GM23338 (cell line): ENCODE measurements around the gene IKZF1. TPM values are rescaled to one million over a fixed set of nuclear protein-coding genes. Genes with fewer than 3 reads are reported as not detected.
"Not testable (repeated sequence)": the region's sequence is repeated elsewhere in the genome, so short reads cannot be mapped to it uniquely, and the experiment has no call there.

Experiments used
- ATAC-seq: fragments of 200-7000 bp; cut with Tn5 transposase; 3 replicates; pipeline ENCODE4 v1.9.1; 2020
- DNase-seq: peaks from one replicate; pipeline ENCODE4 v3.0.0-alpha.2; 2015; ENCODE audit warnings: low spot score
- H2AFZ ChIP-seq: fragments of 200-600 bp; sonication (generic); 2 replicates; pipeline ENCODE4 v1.8.0; 2016; ENCODE audit warnings: antibody characterized with exemption, mild to moderate bottlenecking, moderate library complexity
- H3F3A ChIP-seq: fragments of 200-600 bp; sonication (generic); replicated peaks from 2 replicates; pipeline ENCODE4 v1.8.0; 2017; ENCODE audit warnings: antibody characterized with exemption, mixed run types, low read depth
- H3K27ac ChIP-seq: fragments of 200-600 bp; sonication (generic); 2 replicates; pipeline ENCODE4 v1.6.1; 2016; ENCODE audit warnings: low read depth
- H3K27me3 ChIP-seq: fragments of 200-600 bp; sonication (generic); 2 replicates; pipeline ENCODE4 v1.8.0; 2016; ENCODE audit warnings: mild to moderate bottlenecking, mixed run types, moderate library complexity; ENCODE audit not compliant: insufficient read depth
- H3K36me3 ChIP-seq: fragments of 200-600 bp; sonication (generic); 2 replicates; pipeline ENCODE4 v1.8.0; 2016; ENCODE audit warnings: mild to moderate bottlenecking; ENCODE audit not compliant: insufficient read depth
- H3K4me1 ChIP-seq: fragments of 200-600 bp; sonication (generic); 2 replicates; pipeline ENCODE4 v1.8.0; 2016; ENCODE audit warnings: mild to moderate bottlenecking, moderate library complexity; ENCODE audit not compliant: insufficient read depth
- H3K4me2 ChIP-seq: fragments of 200-600 bp; sonication (generic); 2 replicates; pipeline ENCODE4 v1.7.1; 2017; ENCODE audit warnings: mixed run types
- H3K4me3 ChIP-seq: fragments of 200-600 bp; sonication (generic); 2 replicates; pipeline ENCODE4 v1.6.1; 2016; ENCODE audit warnings: mixed run types
- H3K79me2 ChIP-seq: fragments of 200-600 bp; sonication (generic); replicated peaks from 2 replicates; pipeline ENCODE4 v1.8.0; 2017; ENCODE audit warnings: mild to moderate bottlenecking; ENCODE audit not compliant: insufficient read depth
- H3K9me2 ChIP-seq: fragments of 200-600 bp; sonication (generic); 2 replicates; pipeline ENCODE4 v1.8.0; 2017; ENCODE audit not compliant: insufficient read depth
- H4K20me1 ChIP-seq: fragments of 200-600 bp; sonication (generic); replicated peaks from 2 replicates; pipeline ENCODE4 v1.8.0; 2017; ENCODE audit warnings: mild to moderate bottlenecking; ENCODE audit not compliant: insufficient read depth
- H3K27ac Mint-ChIP-seq: 2 replicates; pipeline ENCODE4 v1.8.0; 2020; ENCODE audit warnings: inconsistent platforms, mild to moderate bottlenecking, moderate library complexity, mixed read lengths
- H3K27me3 Mint-ChIP-seq: 3 replicates; pipeline ENCODE4 v1.8.0; 2022; ENCODE audit warnings: low read depth, mild to moderate bottlenecking, moderate library complexity, mixed read lengths, inconsistent platforms; ENCODE audit not compliant: insufficient read depth, poor library complexity
- H3K36me3 Mint-ChIP-seq: 3 replicates; pipeline ENCODE4 v1.8.0; 2021; ENCODE audit warnings: low read depth, mild to moderate bottlenecking, inconsistent platforms, moderate library complexity, mixed read lengths
- H3K4me1 Mint-ChIP-seq: 3 replicates; pipeline ENCODE4 v1.8.0; 2020; ENCODE audit warnings: mild to moderate bottlenecking, inconsistent platforms, mixed read lengths
- H3K4me3 Mint-ChIP-seq: 3 replicates; pipeline ENCODE4 v1.8.0; 2021; ENCODE audit warnings: moderate library complexity, mild to moderate bottlenecking, inconsistent platforms, mixed read lengths
- H3K9me3 Mint-ChIP-seq: 3 replicates; pipeline ENCODE4 v1.8.0; 2020; ENCODE audit warnings: moderate library complexity, mild to moderate bottlenecking, inconsistent platforms, mixed read lengths
- CREB1 ChIP-seq: fragments of 250-450 bp; sonication (Bioruptor Pico); IDR thresholded peaks from 2 replicates; pipeline ENCODE4 v1.5.0; 2020; ENCODE audit warnings: low read depth, mild to moderate bottlenecking, moderate library complexity
- ETS1 ChIP-seq: IDR thresholded peaks from 2 replicates; pipeline ENCODE4 v1.6.1; 2016; ENCODE audit warnings: antibody characterized with exemption
- EZH2 ChIP-seq: fragments of 200-600 bp; sonication (generic); IDR thresholded peaks from one replicate; pipeline ENCODE4 v1.8.0; 2017; ENCODE audit warnings: antibody characterized with exemption, mild to moderate bottlenecking, low read depth; ENCODE audit not compliant: unreplicated experiment
- NANOG ChIP-seq: IDR thresholded peaks from 2 replicates; pipeline ENCODE4 v1.6.1; 2016; ENCODE audit warnings: antibody characterized with exemption, borderline replicate concordance
- ZNF114 ChIP-seq: fragments of 250-450 bp; sonication (Bioruptor Pico); IDR thresholded peaks from 2 replicates; pipeline ENCODE4 v1.5.0; 2020; ENCODE audit warnings: mild to moderate bottlenecking, moderate library complexity
- ZNF331 ChIP-seq: fragments of 250-450 bp; sonication (Bioruptor Pico); IDR thresholded peaks from 2 replicates; pipeline ENCODE4 v1.5.0; 2020; ENCODE audit warnings: low read depth, mild to moderate bottlenecking, moderate library complexity
- polyA plus RNA-seq: library from polyadenylated mRNA; unstranded; fragments of >200 nt; fragmentation: Nextera tagmentation; extraction: Ambion mirVana; gene quantifications from 2 replicates; pipeline ENCODE4 v1.2.1, GENCODE V29; 2016
- total RNA-seq: library from RNA; depleted of rRNA; stranded (reverse); fragments of >200 nt; shearing (Covaris generic); gene quantifications from 2 replicates; pipeline ENCODE4 v1.2.3, GENCODE V29; 2014
- TF ChIP-seq, protein P1 (sequence below): IDR thresholded peaks from one replicate; pipeline ENCODE4 v1.6.1; 2018; ENCODE audit warnings: antibody characterized with exemption; ENCODE audit not compliant: unreplicated experiment
- TF ChIP-seq, protein P2 (sequence below): fragments of 250-450 bp; sonication (Bioruptor Pico); IDR thresholded peaks from 2 replicates; pipeline ENCODE4 v1.5.0; 2020; ENCODE audit warnings: mild to moderate bottlenecking, moderate library complexity
- TF ChIP-seq, protein P3 (sequence below), 2 experiments: fragments of 200-600 bp in 1 of 2; sonication (generic) in 1 of 2; conservative IDR thresholded peaks; 2 replicates each; pipeline versions ENCODE4 v1.5.1 to v1.6.1; 2016 to 2017; ENCODE audit warnings: antibody characterized with exemption in 2 of 2, low read depth in 2 of 2, mild to moderate bottlenecking in 2 of 2, moderate library complexity in 1 of 2

Gene IKZF1
- total and polyA plus RNA-seq, 2 experiments from 2014 or later = 0.57 to 1.8 TPM

- not testable (repeated sequence) for H3K4me1 ChIP-seq, H3K36me3 Mint-ChIP-seq, H3K4me2 ChIP-seq, H3F3A ChIP-seq, H3K36me3 ChIP-seq, ATAC-seq, H3K9me2 ChIP-seq, H3K27ac ChIP-seq, H3K4me3 ChIP-seq, H3K4me3 Mint-ChIP-seq, H3K27me3 Mint-ChIP-seq, H3K9me3 Mint-ChIP-seq, H2AFZ ChIP-seq, H3K79me2 ChIP-seq, H4K20me1 ChIP-seq, DNase-seq, H3K27ac Mint-ChIP-seq, H3K27me3 ChIP-seq
- H3K4me1 Mint-ChIP-seq = peaks cover 17% of the 10 kb centered on the region
These were observed 35.0 kb downstream of the IKZF1 start for GRCh38 chr7:50339472-50339871.

GRCh38 chr7:50339990-50340500, 35.5 kb downstream of the IKZF1 start:
- peaks cover 17% of the 10 kb centered on the region for H3K4me1 Mint-ChIP-seq
- H3K9me3 Mint-ChIP-seq = no peaks in the 10 kb centered on the region
- H3K4me3 Mint-ChIP-seq = no peak overlapping the region
- H3K79me2 ChIP-seq = no peaks in the 10 kb centered on the region
- H3K9me2 ChIP-seq = no peaks in the 10 kb centered on the region
- no peak overlapping the region for H3K27ac ChIP-seq
- H3K4me2 ChIP-seq = no peak overlapping the region
- H3K27me3 ChIP-seq = no peaks in the 10 kb centered on the region
- peaks cover 5% of the 10 kb centered on the region for H3K27me3 Mint-ChIP-seq
- no peaks in the 10 kb centered on the region for H3F3A ChIP-seq
- ATAC-seq (no peak), DNase-seq (peak; percentile 10)
- H3K27ac Mint-ChIP-seq = no peak overlapping the region
- H3K4me3 ChIP-seq = no peak overlapping the region
- no peaks in the 10 kb centered on the region for H3K36me3 Mint-ChIP-seq
- peak overlapping the region; percentile 29; the same call in 1 of the 2 replicates for H2AFZ ChIP-seq
- no peaks in the 10 kb centered on the region for H3K36me3 ChIP-seq
- H4K20me1 ChIP-seq = no peaks in the 10 kb centered on the region
- H3K4me1 ChIP-seq = peaks cover 10% of the 10 kb centered on the region
- TF ChIP-seq ZNF331 (CRISPR knock-in tag) = no peak
- no peak for TF ChIP-seq NANOG
- TF ChIP-seq, protein P1, sequence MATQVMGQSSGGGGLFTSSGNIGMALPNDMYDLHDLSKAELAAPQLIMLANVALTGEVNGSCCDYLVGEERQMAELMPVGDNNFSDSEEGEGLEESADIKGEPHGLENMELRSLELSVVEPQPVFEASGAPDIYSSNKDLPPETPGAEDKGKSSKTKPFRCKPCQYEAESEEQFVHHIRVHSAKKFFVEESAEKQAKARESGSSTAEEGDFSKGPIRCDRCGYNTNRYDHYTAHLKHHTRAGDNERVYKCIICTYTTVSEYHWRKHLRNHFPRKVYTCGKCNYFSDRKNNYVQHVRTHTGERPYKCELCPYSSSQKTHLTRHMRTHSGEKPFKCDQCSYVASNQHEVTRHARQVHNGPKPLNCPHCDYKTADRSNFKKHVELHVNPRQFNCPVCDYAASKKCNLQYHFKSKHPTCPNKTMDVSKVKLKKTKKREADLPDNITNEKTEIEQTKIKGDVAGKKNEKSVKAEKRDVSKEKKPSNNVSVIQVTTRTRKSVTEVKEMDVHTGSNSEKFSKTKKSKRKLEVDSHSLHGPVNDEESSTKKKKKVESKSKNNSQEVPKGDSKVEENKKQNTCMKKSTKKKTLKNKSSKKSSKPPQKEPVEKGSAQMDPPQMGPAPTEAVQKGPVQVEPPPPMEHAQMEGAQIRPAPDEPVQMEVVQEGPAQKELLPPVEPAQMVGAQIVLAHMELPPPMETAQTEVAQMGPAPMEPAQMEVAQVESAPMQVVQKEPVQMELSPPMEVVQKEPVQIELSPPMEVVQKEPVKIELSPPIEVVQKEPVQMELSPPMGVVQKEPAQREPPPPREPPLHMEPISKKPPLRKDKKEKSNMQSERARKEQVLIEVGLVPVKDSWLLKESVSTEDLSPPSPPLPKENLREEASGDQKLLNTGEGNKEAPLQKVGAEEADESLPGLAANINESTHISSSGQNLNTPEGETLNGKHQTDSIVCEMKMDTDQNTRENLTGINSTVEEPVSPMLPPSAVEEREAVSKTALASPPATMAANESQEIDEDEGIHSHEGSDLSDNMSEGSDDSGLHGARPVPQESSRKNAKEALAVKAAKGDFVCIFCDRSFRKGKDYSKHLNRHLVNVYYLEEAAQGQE = no peak
- TF ChIP-seq ZNF114 (CRISPR knock-in tag) = no peak
- TF ChIP-seq EZH2 = no peak
- TF ChIP-seq CREB1 (CRISPR knock-in tag) = no peak
- TF ChIP-seq, protein P2, sequence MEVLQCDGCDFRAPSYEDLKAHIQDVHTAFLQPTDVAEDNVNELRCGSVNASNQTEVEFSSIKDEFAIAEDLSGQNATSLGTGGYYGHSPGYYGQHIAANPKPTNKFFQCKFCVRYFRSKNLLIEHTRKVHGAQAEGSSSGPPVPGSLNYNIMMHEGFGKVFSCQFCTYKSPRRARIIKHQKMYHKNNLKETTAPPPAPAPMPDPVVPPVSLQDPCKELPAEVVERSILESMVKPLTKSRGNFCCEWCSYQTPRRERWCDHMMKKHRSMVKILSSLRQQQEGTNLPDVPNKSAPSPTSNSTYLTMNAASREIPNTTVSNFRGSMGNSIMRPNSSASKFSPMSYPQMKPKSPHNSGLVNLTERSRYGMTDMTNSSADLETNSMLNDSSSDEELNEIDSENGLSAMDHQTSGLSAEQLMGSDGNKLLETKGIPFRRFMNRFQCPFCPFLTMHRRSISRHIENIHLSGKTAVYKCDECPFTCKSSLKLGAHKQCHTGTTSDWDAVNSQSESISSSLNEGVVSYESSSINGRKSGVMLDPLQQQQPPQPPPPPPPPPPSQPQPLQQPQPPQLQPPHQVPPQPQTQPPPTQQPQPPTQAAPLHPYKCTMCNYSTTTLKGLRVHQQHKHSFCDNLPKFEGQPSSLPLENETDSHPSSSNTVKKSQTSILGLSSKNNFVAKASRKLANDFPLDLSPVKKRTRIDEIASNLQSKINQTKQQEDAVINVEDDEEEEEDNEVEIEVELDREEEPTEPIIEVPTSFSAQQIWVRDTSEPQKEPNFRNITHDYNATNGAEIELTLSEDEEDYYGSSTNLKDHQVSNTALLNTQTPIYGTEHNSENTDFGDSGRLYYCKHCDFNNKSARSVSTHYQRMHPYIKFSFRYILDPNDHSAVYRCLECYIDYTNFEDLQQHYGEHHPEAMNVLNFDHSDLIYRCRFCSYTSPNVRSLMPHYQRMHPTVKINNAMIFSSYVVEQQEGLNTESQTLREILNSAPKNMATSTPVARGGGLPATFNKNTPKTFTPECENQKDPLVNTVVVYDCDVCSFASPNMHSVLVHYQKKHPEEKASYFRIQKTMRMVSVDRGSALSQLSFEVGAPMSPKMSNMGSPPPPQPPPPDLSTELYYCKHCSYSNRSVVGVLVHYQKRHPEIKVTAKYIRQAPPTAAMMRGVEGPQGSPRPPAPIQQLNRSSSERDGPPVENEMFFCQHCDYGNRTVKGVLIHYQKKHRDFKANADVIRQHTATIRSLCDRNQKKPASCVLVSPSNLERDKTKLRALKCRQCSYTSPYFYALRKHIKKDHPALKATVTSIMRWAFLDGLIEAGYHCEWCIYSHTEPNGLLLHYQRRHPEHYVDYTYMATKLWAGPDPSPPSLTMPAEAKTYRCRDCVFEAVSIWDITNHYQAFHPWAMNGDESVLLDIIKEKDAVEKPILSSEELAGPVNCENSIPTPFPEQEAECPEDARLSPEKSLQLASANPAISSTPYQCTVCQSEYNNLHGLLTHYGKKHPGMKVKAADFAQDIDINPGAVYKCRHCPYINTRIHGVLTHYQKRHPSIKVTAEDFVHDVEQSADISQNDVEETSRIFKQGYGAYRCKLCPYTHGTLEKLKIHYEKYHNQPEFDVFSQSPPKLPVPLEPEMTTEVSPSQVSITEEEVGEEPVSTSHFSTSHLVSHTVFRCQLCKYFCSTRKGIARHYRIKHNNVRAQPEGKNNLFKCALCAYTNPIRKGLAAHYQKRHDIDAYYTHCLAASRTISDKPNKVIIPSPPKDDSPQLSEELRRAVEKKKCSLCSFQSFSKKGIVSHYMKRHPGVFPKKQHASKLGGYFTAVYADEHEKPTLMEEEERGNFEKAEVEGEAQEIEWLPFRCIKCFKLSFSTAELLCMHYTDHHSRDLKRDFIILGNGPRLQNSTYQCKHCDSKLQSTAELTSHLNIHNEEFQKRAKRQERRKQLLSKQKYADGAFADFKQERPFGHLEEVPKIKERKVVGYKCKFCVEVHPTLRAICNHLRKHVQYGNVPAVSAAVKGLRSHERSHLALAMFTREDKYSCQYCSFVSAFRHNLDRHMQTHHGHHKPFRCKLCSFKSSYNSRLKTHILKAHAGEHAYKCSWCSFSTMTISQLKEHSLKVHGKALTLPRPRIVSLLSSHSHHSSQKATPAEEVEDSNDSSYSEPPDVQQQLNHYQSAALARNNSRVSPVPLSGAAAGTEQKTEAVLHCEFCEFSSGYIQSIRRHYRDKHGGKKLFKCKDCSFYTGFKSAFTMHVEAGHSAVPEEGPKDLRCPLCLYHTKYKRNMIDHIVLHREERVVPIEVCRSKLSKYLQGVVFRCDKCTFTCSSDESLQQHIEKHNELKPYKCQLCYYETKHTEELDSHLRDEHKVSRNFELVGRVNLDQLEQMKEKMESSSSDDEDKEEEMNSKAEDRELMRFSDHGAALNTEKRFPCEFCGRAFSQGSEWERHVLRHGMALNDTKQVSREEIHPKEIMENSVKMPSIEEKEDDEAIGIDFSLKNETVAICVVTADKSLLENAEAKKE (CRISPR knock-in tag) = no peak
- no peak for TF ChIP-seq ETS1
- TF ChIP-seq, protein P3, sequence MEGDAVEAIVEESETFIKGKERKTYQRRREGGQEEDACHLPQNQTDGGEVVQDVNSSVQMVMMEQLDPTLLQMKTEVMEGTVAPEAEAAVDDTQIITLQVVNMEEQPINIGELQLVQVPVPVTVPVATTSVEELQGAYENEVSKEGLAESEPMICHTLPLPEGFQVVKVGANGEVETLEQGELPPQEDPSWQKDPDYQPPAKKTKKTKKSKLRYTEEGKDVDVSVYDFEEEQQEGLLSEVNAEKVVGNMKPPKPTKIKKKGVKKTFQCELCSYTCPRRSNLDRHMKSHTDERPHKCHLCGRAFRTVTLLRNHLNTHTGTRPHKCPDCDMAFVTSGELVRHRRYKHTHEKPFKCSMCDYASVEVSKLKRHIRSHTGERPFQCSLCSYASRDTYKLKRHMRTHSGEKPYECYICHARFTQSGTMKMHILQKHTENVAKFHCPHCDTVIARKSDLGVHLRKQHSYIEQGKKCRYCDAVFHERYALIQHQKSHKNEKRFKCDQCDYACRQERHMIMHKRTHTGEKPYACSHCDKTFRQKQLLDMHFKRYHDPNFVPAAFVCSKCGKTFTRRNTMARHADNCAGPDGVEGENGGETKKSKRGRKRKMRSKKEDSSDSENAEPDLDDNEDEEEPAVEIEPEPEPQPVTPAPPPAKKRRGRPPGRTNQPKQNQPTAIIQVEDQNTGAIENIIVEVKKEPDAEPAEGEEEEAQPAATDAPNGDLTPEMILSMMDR (conservative IDR thresholded peaks at IDR 0.05; ENCODE audit: low read depth in 2 of 2) = no peak
